22Rv1 (cell line): ENCODE results near the gene ITGAV.

Source experiments
- ZFX ChIP-seq: fragments of 450-650 bp; IDR thresholded peaks from 2 replicates; pipeline ENCODE4 v1.6.1; 2017; ENCODE audit warnings: antibody characterized with exemption, borderline replicate concordance
- TF ChIP-seq, protein P1 (sequence below): fragments of 450-650 bp; IDR thresholded peaks from 2 replicates; pipeline ENCODE4 v1.5.1; 2017; ENCODE audit warnings: mild to moderate bottlenecking

DNA sequence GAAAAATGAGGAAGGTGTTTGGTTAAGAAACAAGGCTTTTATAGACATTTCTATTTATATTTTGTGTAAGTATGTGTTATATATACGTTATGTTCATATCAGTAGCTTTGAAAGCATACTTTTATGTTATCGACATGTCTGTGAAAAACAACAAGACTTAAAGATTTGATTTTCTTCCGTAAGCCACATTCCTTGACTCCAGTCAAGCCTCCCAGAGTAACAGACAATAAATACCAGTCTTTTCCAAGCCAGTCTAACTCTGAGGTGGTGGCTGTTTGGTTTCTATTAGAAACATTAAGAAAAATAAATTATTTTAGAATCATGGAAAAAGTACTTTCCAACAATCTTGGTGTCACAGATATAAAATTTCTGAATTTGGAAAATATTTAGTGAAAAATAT is 16.3 kb upstream of the ITGAV start:
- TF ChIP-seq, protein P1, sequence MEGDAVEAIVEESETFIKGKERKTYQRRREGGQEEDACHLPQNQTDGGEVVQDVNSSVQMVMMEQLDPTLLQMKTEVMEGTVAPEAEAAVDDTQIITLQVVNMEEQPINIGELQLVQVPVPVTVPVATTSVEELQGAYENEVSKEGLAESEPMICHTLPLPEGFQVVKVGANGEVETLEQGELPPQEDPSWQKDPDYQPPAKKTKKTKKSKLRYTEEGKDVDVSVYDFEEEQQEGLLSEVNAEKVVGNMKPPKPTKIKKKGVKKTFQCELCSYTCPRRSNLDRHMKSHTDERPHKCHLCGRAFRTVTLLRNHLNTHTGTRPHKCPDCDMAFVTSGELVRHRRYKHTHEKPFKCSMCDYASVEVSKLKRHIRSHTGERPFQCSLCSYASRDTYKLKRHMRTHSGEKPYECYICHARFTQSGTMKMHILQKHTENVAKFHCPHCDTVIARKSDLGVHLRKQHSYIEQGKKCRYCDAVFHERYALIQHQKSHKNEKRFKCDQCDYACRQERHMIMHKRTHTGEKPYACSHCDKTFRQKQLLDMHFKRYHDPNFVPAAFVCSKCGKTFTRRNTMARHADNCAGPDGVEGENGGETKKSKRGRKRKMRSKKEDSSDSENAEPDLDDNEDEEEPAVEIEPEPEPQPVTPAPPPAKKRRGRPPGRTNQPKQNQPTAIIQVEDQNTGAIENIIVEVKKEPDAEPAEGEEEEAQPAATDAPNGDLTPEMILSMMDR, result no peak
- no peak for TF ChIP-seq ZFX
